DMS 273 (cell line): ENCODE data around the gene CDC45.

Experiments
- DNase-seq: peaks from one replicate; lab custom pipeline; 2025; ENCODE audit not compliant: unreplicated experiment; lab: John Stamatoyannopoulos, UW

Gene CDC45

DNA sequence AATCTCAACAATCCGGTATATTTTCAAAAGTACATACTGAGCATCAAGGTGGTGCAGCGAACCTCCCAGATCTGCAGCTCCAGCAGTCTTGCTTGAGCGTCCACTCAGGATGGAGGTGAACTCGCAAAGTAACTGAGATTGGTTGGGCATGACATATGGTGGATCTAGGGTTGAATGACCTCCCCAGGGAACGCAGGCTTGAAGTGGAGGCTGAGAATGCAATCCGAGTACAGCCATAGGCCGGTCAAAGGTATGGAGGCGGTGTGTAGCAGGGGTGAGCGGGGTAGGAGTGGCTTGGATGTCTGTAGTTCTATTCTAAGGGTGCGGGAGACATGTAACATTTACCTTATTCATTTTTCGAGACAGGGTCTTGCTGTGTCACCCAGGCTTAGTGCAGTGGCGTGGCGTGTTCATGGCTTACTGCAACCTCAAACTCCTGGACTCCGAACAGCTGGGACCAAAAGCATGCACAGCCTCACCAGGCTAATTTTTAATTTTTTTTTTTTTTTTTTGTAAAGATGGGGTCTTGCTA lies 31.6 kb upstream of the CDC45 start:
- peak; percentile 96 for DNase-seq

DNA sequence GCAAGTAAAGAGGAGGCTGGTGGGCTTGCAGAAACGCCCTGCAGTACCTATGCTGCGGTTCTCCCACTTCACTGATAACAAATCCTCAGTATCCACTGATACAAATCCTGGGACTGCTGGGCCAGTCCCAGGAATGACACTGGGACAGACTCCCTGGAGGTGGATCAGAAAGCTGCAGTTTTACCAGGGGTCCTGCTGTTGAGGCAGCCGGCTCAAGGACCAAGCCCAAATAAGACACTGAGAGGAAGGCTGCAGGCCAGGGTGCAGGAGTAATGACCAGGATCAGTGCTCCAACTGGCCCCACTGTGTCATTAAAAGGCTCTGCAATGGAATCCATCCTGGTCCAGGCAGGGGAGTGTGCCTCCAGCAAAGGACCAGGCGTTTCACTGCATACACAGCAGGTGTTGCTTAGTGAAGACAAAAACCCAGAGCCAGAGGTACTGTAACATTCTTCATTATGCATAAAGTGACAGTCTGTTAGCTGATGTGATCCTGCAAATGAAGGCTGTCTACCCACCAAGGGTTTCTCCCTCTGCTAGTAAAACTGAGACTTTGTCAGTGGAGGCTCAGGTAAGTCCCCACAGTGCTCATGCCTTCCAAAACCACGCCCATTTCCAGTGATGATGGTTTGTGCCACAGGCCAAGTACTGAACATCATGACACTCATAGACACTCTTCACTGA lies 30.8 kb upstream of the CDC45 start:
- DNase-seq = no peak

DNA sequence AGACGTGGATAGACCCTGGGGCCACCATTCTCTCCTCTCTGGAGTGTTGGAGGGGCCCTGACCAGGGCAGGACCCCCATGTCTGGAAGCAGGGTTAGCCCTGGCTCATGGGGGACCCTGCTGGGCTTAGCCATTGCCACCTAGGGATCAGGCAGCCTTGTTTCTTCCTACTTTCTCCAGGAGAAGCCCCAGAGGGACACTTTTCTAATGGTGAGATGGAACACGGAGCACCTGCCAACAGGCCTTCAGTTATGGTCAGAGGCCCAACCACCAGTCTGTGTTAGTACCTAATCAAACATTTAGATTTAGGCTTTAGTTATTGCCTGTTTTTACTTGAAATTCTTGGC lies 30.3 kb upstream of the CDC45 start:
- no peak for DNase-seq

DNA sequence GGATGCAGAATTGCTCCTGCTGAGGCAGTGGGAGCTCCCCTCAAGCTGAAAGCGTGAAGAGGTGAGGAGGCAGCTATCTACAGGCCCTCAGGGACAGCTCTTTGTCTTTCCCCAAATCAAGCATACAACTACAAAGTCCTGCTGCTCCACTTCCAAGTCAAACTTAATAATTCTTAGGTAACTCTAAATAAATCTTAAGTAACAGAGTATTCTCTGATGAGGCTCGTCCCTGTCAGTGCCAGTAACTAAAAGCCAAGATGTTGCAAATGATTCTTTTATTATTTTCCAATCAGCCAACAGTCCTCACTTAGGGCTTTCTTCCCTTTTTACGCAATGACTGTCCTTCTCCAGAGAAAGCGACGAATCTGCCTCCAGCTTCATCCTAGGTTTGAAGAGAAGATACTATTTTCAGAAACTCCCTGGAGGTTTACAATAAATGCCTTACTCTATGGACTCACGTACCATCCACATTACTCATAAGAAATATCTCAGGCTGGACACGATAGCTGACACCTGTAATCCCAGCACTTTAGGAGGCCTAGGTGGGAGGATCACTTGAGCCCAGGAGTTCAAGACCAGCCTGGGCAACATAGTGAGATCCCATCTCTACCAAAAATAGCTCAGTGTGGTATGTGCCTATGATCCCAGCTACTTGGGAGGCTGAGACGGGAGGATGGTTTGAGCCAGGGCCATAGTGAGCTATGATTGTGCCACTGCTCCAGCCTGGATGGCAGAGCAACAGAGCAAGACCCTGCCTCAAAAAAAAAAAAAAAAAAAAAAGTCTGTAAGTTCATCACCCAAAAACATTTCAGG lies 29.2 kb upstream of the CDC45 start:
- no peak for DNase-seq

DNA sequence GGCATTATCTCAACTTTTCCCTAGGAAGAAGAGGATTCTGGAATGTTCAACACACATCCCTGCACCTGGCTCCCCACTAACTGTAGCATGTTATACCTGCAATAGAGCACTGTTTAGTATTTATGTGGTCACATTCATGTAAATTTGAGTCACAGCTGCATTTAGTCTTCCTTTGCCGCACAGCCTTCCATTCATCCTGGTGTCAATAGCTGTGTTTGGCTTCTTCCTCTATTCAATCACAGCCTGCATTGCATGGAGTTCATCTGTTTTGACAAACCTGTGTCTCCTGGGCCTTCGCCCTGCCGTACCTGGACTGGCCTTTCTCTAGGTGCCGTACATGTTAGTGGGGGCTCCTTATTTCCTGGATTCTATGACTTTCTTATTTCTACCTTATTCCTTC lies 28.1 kb upstream of the CDC45 start:
- DNase-seq = no peak

DNA sequence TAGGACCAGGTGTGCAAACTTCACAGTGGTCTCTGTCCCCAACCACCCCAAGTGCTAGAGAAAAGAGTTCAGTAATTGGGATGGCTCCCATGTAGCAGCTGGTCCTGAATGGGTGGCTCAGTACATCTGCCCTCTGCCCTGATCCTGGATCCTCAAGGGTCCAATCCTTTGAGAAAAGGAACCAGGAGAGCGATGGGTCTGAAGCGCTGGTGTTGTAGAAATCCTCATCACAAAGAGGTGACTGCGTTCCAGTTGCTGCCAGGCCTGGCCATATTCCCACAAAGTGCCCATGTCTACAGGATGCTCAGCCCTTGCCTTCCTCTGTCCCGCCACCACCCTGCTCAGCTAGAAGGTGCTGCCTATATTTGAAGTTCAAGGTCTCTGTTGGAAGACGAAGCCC lies 26.0 kb upstream of the CDC45 start:
- DNase-seq = no peak

DNA sequence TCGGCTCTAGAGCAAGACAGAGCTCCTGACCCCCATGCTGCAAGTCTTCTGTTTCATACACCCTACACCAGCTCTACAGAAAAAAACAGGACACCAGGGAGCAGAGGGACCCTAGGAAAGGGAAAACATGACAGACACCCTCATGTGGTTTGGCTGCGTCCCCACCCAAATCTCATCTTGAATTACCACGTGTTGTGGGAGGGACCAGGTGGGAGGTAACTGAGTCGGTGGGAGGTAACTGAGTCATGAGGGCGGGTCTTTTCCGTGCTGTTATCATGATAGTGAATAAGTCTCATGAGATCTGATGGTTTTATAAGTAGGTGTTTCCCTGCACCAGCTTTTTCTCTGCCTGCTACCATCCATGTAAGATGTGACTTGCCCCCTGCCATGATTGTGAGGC lies 25.6 kb upstream of the CDC45 start:
- DNase-seq = no peak

GRCh38 chr22:19455033-19455432 lies 24.7 kb upstream of the CDC45 start:
- DNase-seq = no peak

DNA sequence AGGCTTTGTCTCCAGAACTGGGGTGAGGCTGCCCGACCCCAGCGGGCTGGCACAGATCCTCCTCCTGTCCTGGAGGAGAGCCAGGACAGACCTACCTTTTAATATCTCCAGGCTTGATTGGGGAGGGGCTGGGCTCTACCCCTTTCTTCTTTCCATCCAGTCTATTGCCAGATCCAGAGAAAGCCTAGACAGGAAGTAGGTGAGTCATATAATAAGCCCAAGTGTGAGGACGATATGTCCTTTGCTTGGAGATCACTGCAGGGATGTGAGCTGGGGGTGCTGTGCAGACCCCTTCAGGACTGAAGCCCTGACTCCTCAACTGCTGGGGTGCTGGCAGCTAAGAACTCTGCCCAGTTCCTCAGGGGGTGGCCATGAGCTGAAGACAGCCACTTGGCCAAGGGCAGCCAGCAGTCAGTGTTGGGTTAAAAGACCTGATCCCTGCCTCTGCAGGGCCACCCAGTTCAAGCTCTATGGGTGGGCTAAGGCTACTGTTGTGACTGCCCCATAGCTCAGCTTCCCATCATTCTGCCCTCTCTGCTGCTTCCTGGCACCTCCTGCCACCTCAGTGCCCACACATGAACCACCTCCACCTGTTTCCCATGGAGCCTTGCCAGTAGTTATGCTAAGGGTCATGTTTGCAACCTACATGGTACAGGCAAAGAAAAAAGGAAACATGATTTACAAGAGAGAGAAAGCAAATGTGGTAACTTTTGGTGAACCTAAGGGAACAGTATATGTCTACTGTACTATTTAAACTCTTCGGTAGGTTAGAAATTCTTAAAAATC lies 23.9 kb upstream of the CDC45 start:
- no peak for DNase-seq

GRCh38 chr22:19456541-19456940 lies 23.2 kb upstream of the CDC45 start:
- DNase-seq = no peak

DNA sequence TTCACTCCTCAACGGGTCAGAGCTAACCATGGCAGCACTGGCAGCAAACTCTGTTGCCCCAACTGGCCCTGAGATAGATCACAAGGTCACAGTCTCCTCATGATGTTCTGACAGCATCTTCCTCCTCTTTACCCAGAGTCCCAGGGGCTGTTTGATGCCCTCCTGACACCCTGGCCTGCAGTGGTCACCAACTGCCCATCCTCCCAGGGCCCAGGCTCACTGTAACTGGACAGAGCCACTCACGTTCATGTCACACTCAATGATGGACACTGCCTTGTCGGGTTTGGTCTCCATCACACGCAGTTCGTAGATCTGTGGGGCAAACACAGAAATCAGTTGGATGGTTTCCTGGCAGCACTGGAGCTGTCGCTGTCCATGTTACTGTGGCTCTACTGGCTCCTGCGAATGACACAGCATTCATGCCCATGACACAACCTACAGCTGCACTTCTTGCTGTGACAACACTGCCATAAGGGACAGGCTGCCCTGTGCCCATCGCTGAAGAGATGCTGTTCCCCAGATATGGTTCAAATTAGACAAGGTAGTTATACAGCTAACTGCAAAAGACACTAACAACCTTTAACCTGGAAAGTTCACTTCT lies 21.8 kb upstream of the CDC45 start:
- no peak for DNase-seq

DNA sequence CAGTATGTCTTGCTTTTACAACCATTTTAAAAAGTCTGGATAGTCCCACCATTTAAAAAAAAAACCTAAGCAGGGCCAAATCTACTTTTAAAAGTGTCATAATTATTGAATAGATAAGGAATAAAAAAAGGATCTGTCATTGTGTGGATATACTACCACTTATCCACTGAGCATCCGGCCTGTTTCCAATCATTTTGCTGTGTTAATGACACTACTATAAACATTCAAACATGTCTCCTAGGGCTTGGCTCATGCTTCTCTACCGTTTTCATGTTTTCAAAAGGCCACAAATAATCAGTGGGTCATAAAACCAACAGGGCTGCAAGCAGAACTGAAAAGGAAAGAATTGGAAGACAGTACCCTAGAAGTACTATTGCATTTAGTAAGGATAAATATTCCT lies 19.7 kb upstream of the CDC45 start:
- no peak for DNase-seq

DNA sequence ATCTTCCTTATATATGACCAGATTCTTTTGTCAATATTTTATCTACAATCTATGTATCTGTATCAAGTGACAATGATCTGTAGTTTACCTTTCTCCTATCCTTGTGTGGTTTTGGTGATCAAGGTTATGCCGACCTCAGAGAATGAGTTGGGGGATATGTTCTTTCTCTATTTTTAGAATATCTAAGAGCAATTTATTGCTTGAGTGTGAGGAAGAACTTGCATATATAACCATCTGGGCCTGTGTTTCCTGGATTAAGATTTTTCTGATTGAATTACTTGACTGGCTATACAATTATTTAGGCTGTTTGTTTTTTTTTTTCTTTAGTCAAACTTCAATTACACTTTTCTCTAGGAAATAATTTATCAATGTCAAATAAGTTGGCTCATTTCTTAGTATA lies 18.2 kb upstream of the CDC45 start:
- no peak for DNase-seq

DNA sequence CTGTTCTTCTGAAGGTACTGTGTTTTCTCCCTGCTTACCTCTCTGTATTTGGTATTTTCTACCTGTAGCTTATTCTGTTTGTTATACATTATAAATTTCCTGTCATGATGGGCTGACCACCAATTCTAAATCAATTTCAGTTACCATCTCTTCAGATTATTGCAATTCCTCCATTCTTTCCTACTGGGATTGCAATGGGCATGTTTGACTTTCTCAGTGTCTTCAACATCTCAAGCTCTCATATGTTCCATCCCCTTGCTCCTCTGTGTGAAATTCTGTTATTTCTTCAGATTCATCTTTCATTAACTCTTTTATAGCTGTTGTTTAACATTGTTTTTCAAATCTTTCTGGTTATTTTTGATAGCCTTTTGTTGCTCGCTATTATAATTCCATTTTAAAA lies 16.7 kb upstream of the CDC45 start:
- DNase-seq = no peak

GRCh38 chr22:19463491-19464469 lies 15.9 kb upstream of the CDC45 start:
- no peak for DNase-seq

DNA sequence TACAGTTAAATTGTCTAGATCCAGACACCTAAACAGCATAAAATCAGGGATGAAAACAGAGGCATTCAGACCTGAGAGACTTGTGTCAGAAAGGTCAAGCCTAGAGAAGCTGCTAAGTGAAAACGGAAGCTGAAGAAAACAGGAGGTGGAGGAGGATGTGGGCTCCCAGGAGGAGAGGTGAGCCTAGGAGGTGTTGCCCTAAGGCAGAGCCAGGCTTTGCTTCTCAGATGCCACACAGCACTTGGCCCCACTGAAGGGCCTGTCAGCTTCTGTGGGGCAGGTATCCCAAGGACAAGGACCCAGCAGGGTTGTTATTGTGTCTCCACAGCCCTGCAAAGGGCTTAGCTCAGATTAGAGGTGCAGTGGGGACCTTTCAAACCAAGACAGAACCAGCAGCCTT lies 15.2 kb upstream of the CDC45 start:
- DNase-seq = no peak

DNA sequence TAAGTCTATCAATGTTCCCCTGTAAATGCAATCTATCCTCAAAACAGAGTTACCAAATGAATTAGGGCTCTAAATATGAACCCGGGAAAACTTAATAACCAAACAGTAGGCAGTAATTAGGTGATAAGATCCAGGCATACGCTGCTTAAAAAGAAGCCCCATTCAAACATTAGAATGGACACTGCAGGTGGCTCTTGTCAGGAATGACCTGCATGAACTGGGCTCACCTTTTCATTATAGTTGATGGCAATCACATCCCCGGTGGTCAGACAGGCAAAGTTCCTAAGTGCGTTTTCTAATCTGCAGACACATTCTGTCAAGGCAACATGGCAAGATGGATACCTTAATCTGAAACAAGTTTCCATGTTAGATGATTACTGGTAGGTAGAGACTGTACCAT lies 14.7 kb upstream of the CDC45 start:
- no peak for DNase-seq

DNA sequence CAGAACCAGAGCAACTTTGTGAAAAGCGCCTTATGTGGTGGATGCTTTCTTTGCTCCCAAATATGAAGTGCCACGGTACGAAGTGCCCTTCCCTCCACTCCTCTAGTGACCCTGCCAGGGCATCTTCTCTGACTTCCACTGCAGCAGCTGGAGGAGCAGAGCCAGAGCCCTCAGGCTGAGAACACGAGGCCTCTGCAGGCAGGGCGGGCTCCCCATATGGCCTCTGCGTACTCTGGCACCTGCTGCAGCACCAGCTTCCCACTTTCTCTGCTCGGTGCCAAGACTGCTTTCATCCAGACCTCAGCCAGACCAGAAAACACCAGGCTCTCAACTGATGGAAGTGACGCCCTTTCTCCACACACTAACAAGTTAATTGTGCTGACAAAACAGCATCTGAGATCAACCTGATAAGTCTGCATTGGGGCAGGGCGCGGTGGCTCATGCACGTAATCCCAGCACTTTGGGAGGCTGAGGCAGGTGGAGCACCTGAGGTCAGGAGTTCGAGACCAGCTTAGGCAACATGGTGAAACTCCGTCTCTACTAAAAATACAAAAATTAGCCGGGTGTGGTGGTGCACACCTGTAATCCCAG lies 13.5 kb upstream of the CDC45 start:
- peak; percentile 81 for DNase-seq

DNA sequence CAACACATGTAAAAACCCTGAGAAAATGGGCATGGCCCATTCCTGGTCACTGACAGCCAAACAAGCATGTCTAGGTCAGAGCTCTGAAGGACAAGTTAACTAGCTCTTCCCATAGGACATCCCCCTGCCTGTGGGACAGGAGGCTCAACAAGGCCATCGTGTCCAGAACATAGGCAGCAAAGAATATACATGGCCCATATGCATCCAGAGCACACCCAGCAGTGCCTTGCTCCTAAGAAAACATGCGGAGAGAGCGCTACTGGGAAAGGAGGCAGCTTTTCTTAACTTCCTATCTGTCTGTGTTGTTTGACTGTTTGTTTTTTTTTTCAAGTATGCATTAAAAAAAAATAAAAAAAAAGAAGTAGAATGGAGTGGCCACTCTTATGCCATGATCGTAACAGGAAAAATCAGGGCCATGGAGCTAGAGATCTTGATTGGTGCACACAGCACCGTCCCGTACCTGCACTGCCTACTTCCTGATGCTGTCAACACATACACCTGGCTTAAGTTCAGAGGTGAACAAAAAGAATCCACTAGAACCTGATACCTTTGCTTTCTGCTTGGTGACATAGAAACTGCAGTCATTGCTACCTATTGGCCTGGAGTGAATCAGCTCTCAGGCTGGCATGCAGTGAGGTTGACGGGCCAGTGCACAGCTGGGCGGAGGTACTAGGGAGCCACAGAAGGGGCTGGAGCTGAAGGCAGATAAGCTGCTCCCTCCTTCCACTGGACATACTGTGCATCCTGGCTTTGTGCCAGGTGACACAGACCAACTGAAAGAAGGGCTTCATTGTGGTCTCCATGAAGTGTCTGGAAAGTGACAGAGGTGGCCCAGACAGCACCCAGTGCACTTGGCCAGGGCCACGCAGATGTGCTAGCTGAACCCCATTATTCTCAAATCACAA lies 12.6 kb upstream of the CDC45 start:
- no peak for DNase-seq
